Central memory CD8-positive, alpha-beta T cell (primary cell): ENCODE measurements around the gene ARL5B.

Experiments
- ATAC-seq: fragments of 150-1000 bp; cut with Tn5 transposase; replicated peaks from 2 replicates; pipeline ENCODE4 v1.10.0; 2022; ENCODE audit warnings: mild to moderate bottlenecking, moderate FRiP score, moderate number of reproducible peaks; ENCODE audit not compliant: poor library complexity, severe bottlenecking; ENCODE audit errors: extremely low read depth
- DNase-seq, 2 donors: peaks; one replicate each; pipeline ENCODE4 v3.0.0; 2021; ENCODE audit warnings: low spot score in 2 of 2
- H3K27ac Mint-ChIP-seq: one replicate; pipeline ENCODE4 v1.8.0; 2022; ENCODE audit warnings: low read depth, mild to moderate bottlenecking, moderate library complexity, mixed read lengths
- H3K27me3 Mint-ChIP-seq: one replicate; pipeline ENCODE4 v1.8.0; 2022; ENCODE audit warnings: mixed read lengths
- H3K36me3 Mint-ChIP-seq: one replicate; pipeline ENCODE4 v1.8.0; 2022; ENCODE audit warnings: mild to moderate bottlenecking, moderate library complexity, mixed read lengths; ENCODE audit not compliant: insufficient read depth
- H3K4me1 Mint-ChIP-seq: one replicate; pipeline ENCODE4 v1.8.0; 2022; ENCODE audit warnings: mixed read lengths
- H3K4me3 Mint-ChIP-seq: one replicate; pipeline ENCODE4 v1.8.0; 2022; ENCODE audit warnings: mild to moderate bottlenecking, moderate library complexity, mixed read lengths
- H3K9me3 Mint-ChIP-seq: one replicate; pipeline ENCODE4 v1.8.0; 2022; ENCODE audit warnings: mixed read lengths

The ARL5B gene

DNA sequence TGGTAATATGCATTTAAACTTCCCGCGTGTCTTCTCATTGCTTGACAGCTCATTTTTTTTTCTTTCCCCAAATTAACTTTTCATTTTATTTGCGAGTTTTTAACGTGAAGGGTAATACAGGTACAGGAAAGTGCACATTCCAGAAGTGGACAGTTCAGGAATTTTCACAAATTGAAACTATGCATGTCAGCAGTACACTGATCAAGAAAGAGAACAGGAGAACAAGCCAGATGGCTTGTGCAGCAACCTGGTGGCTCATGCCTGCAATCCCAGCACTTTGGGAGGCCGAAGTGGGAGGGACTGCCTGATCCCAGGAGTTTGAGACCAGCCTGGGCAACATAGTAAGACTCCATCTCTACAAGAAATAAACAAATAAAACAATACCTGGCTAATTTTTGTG is 28.5 kb downstream of the ARL5B start:
- H3K9me3 Mint-ChIP-seq, result no peaks in the 10 kb centered on the region
- DNase-seq (no peak), ATAC-seq (no peak)
- no peak overlapping the region for H3K27ac Mint-ChIP-seq
- H3K36me3 Mint-ChIP-seq, result no peaks in the 10 kb centered on the region
- H3K4me3 Mint-ChIP-seq, result no peak overlapping the region
- peaks cover 15% of the 10 kb centered on the region for H3K27me3 Mint-ChIP-seq
- peaks cover 8% of the 10 kb centered on the region for H3K4me1 Mint-ChIP-seq

DNA sequence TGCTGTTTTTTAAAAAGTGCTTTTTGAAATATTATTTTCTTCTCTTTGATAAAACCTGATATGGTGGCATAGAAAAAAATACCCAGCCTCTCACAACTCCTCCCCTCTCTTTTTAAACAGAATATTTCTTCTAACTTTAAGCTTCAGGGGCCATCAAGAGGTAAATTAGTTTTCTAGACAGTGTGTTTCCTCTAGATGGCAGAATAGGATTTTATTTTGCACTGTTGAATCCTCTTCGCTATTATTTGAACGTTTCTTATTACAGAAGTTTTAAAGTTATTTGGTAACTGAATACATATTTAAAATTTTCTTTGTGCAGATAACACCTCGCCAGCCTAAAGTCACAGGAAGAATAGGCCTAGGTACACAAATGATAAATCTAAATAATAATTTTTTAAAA is 30.3 kb downstream of the ARL5B start:
- no peaks in the 10 kb centered on the region for H3K36me3 Mint-ChIP-seq
- ATAC-seq, result no peak
- no peak for DNase-seq
- no peak overlapping the region for H3K4me3 Mint-ChIP-seq
- H3K27ac Mint-ChIP-seq, result no peak overlapping the region
- no peaks in the 10 kb centered on the region for H3K4me1 Mint-ChIP-seq
- peaks cover 15% of the 10 kb centered on the region for H3K27me3 Mint-ChIP-seq
- H3K9me3 Mint-ChIP-seq, result no peaks in the 10 kb centered on the region

GRCh38 chr10:18690541-18690940 is 31.3 kb downstream of the ARL5B start:
- no peak overlapping the region for H3K4me3 Mint-ChIP-seq
- H3K9me3 Mint-ChIP-seq, result no peaks in the 10 kb centered on the region
- no peak overlapping the region for H3K27ac Mint-ChIP-seq
- ATAC-seq, result no peak
- H3K4me1 Mint-ChIP-seq, result no peaks in the 10 kb centered on the region
- no peaks in the 10 kb centered on the region for H3K36me3 Mint-ChIP-seq
- H3K27me3 Mint-ChIP-seq, result peaks cover 15% of the 10 kb centered on the region
- no peak for DNase-seq

DNA sequence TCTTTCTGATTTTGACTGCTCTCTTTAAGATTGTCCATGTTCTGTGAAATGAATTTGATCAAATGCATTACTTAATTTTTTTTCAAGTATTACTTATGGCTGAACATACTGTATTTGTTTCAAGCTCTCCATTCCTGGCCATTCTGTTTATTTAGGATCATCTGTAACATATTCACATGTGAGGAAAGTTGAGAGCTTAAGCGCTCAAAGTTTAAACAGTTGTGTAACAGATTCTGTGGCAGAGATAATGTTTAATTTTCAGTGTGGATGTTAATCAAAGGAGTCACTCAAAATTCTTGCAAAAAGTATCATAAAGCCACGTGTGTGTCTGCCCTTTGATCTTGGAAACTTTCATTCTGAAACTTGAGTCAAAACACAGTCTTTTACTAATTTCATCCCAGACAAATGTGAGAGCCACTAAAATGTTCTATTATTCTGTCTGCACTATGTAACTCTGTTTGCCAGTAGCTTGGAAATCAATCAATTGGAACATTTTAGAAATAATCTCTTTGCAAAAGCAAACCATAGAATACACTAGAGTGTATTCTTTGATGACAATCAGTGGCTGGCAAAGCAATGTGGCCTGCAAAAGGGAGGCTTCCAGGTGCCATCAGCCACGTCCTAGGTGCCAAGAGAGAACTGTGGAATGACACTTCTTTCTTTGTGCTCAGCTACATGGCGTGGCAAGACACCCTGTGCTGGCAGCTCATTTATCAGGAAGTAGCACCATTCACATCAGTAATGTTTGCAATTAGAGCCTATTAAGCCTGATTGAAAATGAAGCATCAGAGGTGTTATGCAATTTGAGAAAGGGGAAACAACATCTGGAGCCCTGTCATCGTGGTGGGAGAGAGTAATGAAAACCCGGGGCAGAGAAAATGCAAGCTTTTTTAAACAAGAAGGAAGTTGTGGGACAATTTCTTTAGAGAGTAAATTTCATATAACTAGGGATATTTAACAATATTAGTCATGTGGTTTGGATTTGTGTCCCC is 40.9 kb downstream of the ARL5B start:
- ATAC-seq (no peak), DNase-seq (no peak)
- H3K4me1 Mint-ChIP-seq, result peaks cover 6% of the 10 kb centered on the region
- H3K4me3 Mint-ChIP-seq, result no peak overlapping the region
- H3K36me3 Mint-ChIP-seq, result no peaks in the 10 kb centered on the region
- H3K9me3 Mint-ChIP-seq, result no peaks in the 10 kb centered on the region
- no peaks in the 10 kb centered on the region for H3K27me3 Mint-ChIP-seq
- H3K27ac Mint-ChIP-seq, result no peak overlapping the region

GRCh38 chr10:18703521-18703920 is 44.3 kb downstream of the ARL5B start:
- ATAC-seq, result no peak
- no peak overlapping the region for H3K27ac Mint-ChIP-seq
- H3K4me3 Mint-ChIP-seq, result no peak overlapping the region
- DNase-seq, result no peak
- no peaks in the 10 kb centered on the region for H3K36me3 Mint-ChIP-seq
- no peaks in the 10 kb centered on the region for H3K27me3 Mint-ChIP-seq
- H3K4me1 Mint-ChIP-seq, result peaks cover 6% of the 10 kb centered on the region
- no peaks in the 10 kb centered on the region for H3K9me3 Mint-ChIP-seq

GRCh38 chr10:18710201-18710653 is 51.0 kb downstream of the ARL5B start:
- DNase-seq (no peak), ATAC-seq (no peak)
- Mint-ChIP-seq H3K4me3 (no peak overlapping the region), H3K36me3 (no peaks in the 10 kb centered on the region), H3K4me1 (no peaks in the 10 kb centered on the region), H3K27ac (no peak overlapping the region), H3K27me3 (no peaks in the 10 kb centered on the region), H3K9me3 (no peaks in the 10 kb centered on the region)

DNA sequence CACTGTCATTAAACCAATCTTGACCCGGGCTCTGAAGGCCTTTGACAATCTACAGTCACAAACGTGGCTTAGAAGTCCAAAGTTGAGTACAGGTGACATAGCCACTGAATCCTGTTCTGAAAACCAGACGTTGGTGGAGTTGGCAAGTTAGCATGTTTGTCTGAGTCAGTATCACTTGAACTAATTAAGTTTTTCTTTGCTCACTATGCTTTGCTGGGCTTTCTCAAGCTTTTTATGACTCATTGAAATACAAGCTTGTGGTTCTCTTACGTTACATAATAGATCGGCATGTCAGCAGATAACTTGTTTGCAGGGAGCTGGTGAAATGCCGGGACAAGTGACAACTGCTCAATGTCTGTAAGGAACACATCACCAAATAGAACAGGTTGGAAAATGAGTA is 53.8 kb downstream of the ARL5B start:
- Mint-ChIP-seq H3K4me3 (no peak overlapping the region), H3K4me1 (no peaks in the 10 kb centered on the region), H3K36me3 (peaks cover 2% of the 10 kb centered on the region), H3K27ac (no peak overlapping the region), H3K27me3 (no peaks in the 10 kb centered on the region), H3K9me3 (no peaks in the 10 kb centered on the region)
- DNase-seq (no peak), ATAC-seq (no peak)

GRCh38 chr10:18718991-18719390 is 59.8 kb downstream of the ARL5B start:
- Mint-ChIP-seq H3K4me1 (no peaks in the 10 kb centered on the region), H3K27me3 (no peaks in the 10 kb centered on the region), H3K36me3 (peaks cover 2% of the 10 kb centered on the region), H3K4me3 (no peak overlapping the region), H3K27ac (no peak overlapping the region), H3K9me3 (no peaks in the 10 kb centered on the region)
- no peak for ATAC-seq
- DNase-seq, result no peak

- Mint-ChIP-seq H3K9me3 (no peaks in the 10 kb centered on the region), H3K4me1 (no peaks in the 10 kb centered on the region), H3K4me3 (no peak overlapping the region), H3K36me3 (peaks cover 2% of the 10 kb centered on the region), H3K27me3 (no peaks in the 10 kb centered on the region), H3K27ac (no peak overlapping the region)
- DNase-seq (no peak), ATAC-seq (no peak)
These were observed 60.6 kb downstream of the ARL5B start for GRCh38 chr10:18719811-18720210.

DNA sequence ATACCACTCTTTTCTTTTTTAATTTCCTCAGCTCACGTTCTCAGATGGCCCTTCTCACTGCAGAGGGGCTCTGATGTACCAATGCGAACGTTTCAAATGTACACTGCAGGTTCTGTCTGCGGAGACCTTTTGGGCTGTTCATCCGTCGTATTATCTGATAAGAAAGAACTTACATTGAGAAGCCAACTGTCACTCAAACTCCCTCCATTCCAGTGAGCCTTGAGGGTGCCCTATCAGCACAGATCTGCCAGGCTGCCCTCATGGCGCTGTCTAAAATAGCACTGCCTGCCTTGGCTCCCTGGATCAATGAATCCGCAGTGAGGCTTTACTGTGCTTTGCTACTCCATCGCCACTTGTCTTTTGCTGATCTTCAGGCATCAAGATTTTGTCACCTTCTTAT is 61.8 kb downstream of the ARL5B start:
- Mint-ChIP-seq H3K4me3 (no peak overlapping the region), H3K9me3 (no peaks in the 10 kb centered on the region), H3K27ac (no peak overlapping the region), H3K27me3 (no peaks in the 10 kb centered on the region), H3K36me3 (no peaks in the 10 kb centered on the region), H3K4me1 (no peaks in the 10 kb centered on the region)
- ATAC-seq, result no peak
- DNase-seq, result no peak

DNA sequence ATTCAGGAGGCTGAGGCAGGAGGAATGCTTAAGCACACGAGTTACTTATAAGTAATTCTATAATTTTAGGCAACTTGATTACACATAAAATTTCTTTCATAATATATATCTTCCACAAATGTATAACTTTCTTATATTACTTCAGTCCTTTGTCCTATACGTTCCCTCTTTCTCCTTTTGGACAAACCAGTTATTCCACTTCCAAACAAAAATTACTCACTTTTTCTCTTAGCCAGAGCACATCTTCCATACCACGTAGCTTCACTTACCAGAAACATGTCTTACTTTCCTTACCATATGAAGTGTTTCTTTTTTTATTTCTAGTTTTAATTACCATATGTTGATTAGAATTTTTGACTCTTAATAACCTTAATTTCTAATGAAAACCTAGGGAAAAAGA is 64.6 kb downstream of the ARL5B start:
- Mint-ChIP-seq H3K27ac (no peak overlapping the region), H3K27me3 (peaks cover 12% of the 10 kb centered on the region), H3K4me3 (no peak overlapping the region), H3K4me1 (no peaks in the 10 kb centered on the region), H3K9me3 (no peaks in the 10 kb centered on the region), H3K36me3 (no peaks in the 10 kb centered on the region)
- DNase-seq (no peak), ATAC-seq (no peak)
